ENCODE data around the gene VEZT.

The VEZT gene

DNA sequence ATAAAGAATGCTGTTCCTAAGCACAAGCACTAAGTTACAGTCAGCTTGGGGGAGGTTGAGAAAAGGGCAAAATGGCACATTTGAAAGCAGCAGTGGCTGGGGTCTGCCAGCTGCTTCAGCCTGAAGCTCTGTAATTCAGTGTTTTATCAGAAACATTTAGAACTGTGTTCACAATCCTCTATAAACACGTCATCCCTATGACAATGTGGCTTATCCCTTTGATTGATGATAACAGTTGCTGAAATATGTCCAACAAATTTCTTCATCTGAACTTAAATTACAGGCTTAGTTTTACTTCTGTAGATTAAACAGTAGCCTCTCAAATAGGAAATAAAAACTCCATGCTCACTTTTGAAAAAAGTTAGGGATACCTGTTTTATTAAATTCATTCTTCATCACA lies 108.8 kb downstream of the VEZT start:
- DNase-seq = no peak

DNA sequence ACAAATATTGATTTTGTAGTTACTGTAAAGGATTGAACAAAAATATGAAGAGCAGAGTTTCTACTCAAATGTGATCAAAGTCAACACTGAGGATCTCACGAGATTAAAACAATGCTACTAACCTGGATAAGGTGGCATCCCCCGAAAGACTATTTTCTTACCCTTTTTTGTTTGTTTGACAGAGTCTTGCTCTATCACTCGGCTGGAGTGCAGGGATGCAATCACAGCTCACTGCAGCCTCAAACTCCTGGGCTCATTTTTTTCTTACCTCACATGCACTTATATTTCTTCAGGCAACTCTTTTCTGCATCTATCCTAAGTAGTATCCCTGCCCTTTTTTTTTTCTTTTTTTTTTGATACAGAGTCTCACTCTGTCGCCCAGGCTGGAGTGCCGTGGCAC lies 109.2 kb downstream of the VEZT start:
- no peak for DNase-seq

DNA sequence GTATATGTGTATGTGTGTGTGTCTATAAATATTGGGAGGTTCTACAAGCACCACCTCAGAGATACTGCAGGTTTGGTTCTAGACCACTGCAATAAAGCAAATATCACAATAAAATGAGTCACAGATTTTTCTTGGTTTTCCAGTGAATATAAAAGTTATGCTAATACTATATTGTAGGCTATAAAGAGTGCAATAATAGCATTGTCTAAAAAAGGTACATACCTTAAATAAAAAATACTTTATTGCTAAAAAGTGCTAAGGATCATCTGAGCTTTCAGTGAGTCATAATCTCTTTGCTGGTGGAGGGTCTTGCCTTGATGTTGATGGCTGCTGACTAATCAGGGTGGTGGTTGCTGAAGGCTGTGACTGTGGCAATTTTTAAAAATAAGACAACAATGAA lies 111.1 kb downstream of the VEZT start:
- no peak for DNase-seq

DNA sequence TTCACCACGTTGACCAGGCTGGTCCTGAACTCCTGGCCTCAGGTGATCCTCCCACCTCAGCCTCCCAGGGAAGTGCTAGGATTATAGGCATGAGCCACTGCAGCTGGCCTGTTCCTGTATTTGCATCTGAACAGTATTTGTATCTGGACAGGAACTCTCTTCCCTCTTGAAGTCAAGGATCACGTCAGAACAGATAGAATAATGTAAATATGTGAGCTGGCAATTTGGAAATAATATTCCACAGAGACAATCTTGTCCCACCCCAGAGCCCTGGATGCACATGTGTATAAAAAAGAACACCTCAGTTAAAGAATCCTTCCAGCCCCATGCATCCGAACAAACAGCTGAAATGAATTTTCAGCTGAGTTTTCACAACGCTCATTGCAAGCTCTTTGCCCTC lies 118.3 kb downstream of the VEZT start:
- no peak for DNase-seq

GRCh38 chr12:95336387-95337067 lies 118.9 kb downstream of the VEZT start:
- DNase-seq = peak; percentile 19

GRCh38 chr12:95337146-95337545 lies 119.5 kb downstream of the VEZT start:
- no peak for DNase-seq

DNA sequence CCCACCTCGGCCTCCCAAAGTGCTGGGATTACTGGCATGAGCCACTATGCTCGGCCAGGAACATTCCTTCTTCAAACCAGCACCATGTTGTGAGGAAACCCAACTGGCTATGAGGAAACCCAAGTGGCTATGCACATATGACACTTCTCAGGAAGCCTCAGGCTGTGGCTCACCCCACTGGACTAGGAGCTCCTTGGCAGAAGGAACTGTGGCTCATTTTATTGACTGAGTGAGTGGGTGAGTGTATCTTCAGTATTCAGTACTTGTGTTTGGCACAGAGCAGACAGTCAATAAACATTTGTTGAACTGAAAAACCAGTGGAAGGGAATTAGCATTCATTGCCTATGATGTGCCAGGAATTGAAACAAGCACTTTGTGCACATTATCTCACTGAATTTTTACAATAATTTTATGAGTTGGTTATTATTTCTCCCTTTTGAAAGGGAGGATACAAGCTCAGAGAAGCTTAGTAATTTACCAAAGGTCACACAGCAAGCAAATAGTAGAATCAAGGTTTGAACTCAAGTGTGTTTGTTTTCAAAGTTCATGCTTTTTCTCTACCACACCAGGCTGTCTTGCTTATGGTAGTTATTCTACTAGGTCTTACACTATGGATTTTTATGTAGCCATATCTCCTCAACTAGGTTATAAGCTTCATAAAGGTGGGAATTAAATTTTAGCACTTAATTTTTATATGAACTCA lies 121.6 kb downstream of the VEZT start:
- DNase-seq = no peak

GRCh38 chr12:95342008-95342407 lies 124.4 kb downstream of the VEZT start:
- DNase-seq = no peak

DNA sequence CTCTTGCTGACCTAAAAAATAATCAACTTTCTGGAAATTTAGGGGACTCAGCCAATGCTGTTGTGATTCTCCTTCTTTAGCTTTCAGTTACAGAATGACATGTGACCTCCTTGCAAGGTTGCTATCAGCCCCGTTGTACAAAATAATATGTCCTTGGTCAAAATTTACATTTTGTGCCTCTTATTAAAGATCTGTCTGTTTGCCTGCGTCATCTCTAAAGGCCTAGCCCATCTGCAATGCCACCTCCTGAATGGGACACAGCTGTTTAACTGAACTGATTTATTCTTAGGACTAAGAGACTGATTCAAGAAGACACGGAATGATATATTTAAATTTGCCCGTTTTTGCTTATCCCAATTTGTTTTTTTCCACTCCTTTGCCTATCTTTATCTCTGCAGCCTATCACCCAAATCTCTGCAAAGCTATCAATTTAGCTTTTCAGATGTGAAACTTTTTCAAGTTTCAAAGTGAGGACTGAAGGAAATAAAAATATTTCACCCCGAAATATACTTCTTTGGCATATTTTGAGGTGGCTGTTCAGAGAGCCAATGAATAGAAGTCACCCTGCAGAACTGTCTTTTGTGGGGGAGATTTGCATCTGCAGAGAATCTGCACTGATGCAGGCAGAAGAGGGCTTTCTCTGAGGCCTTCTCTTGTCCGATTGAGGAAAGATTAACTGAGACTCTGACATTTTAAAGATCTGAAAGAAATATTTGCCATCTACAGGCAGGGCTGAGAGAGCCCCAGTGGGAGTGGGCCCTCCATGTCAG lies 126.0 kb downstream of the VEZT start:
- no peak for DNase-seq

- no peak for DNase-seq
These were observed 131.7 kb downstream of the VEZT start for GRCh38 chr12:95349291-95349690.

- DNase-seq = peak; percentile 15
These were observed 134.1 kb downstream of the VEZT start for GRCh38 chr12:95351748-95352147.

Measured in hematopoietic multipotent progenitor cell treated with erythropoietin and hydrocortisone succinate and interleukin-3 and kit ligand, for 6 days (in vitro differentiated cells).